Spleen (tissue), 11 donors: ENCODE results near the gene RFXANK. TPM values are rescaled to one million over a fixed set of nuclear protein-coding genes. Genes with fewer than 3 reads are reported as not detected.

ENCODE experiments used
- DNase-seq: peaks from one replicate; pipeline ENCODE4 v3.0.0-alpha.2; 2020
- H3K27ac ChIP-seq, 8 donors: fragments of 200-600 bp; sonication (generic) in 7 of 8; 1 replicate in 4 of 8; 2 replicates in 4 of 8; pipeline versions ENCODE4 v1.5.0 to v1.8.0; 2016 to 2021; ENCODE audit warnings: inconsistent platforms in 4 of 8, mild to moderate bottlenecking in 4 of 8, moderate library complexity in 1 of 8
- H3K27me3 ChIP-seq, 7 donors: fragments of 200-600 bp; sonication (generic) in 6 of 7; replicated peaks in 1 of 7; 1 replicate in 4 of 7; 2 replicates in 3 of 7; pipeline versions ENCODE4 v1.5.0 to v1.8.0; 2016 to 2021; ENCODE audit warnings: inconsistent platforms in 3 of 7, mild to moderate bottlenecking in 1 of 7
- H3K36me3 ChIP-seq, 6 donors: fragments of 200-600 bp; sonication (generic) in 5 of 6; 1 replicate in 4 of 6; 2 replicates in 2 of 6; pipeline versions ENCODE4 v1.5.0 to v1.8.0; 2016 to 2021; ENCODE audit warnings: inconsistent platforms in 2 of 6
- H3K4me1 ChIP-seq, 6 donors: fragments of 200-600 bp; sonication (generic) in 5 of 6; 1 replicate in 3 of 6; 2 replicates in 3 of 6; pipeline versions ENCODE4 v1.5.0 to v1.8.0; 2016 to 2021; ENCODE audit warnings: inconsistent platforms in 3 of 6
- H3K4me3 ChIP-seq, 8 donors: fragments of 200-600 bp; sonication (generic) in 7 of 8; 1 replicate in 4 of 8; 2 replicates in 4 of 8; pipeline versions ENCODE4 v1.5.0 to v1.8.0; 2016 to 2021; ENCODE audit warnings: inconsistent platforms in 4 of 8, mild to moderate bottlenecking in 4 of 8, moderate library complexity in 2 of 8
- H3K9me3 ChIP-seq, 8 donors: fragments of 200-600 bp; sonication (generic) in 7 of 8; 1 replicate in 4 of 8; 2 replicates in 4 of 8; pipeline versions ENCODE4 v1.5.0 to v1.8.0; 2016 to 2021; ENCODE audit warnings: inconsistent platforms in 4 of 8
- CTCF ChIP-seq, 11 experiments: fragments of 200-600 bp in 7 of 11; fragments of 450-650 bp in 4 of 11; sonication (generic) in 4 of 11; IDR thresholded peaks in 8 of 11; conservative IDR thresholded peaks in 3 of 11; 1 replicate in 7 of 11; 2 replicates in 4 of 11; pipeline versions ENCODE4 v1.4.0 to v1.8.0; 2016 to 2021; ENCODE audit warnings: antibody characterized with exemption in 11 of 11, inconsistent platforms in 4 of 11, mild to moderate bottlenecking in 1 of 11
- POLR2A ChIP-seq, 3 donors: fragments of 450-650 bp; IDR thresholded peaks; one replicate each; pipeline ENCODE4 v1.5.1; 2017; ENCODE audit warnings: antibody characterized with exemption in 3 of 3, mild to moderate bottlenecking in 1 of 3
- POLR2AphosphoS5 ChIP-seq, 3 donors: sonication (generic); formaldehyde crosslinking; IDR thresholded peaks; one replicate each; pipeline ENCODE4 v1.5.1; 2017; ENCODE audit warnings: antibody characterized with exemption in 3 of 3
- WGBS, 5 donors: extraction: QIAGEN DNeasy Blood & Tissue Kit in 3 of 5; methylation state at CpG; one replicate each; pipeline versions ENCODE4 v1.1.5 to v1.1.7; 2013 to 2018; 5-methylcytosine and 5-hydroxymethylcytosine counted together
- intact Hi-C: fragments of 100-400 bp; cut with DNase I; formaldehyde crosslinking; loops from one replicate; pipeline ENCODE4 v1.15.0; 2023; ENCODE audit warnings: low total_unique reads
- polyA plus RNA-seq, 3 donors: library from polyadenylated mRNA; stranded (reverse); fragments of 200-250 nt; gene quantifications; one replicate each; pipeline ENCODE4 v1.2.1, GENCODE V29; 2013
- total RNA-seq, 7 donors: library from RNA; depleted of rRNA in 3 of 7; stranded (reverse); fragments of >200 nt in 3 of 7; fragmentation: NEBNext Ultra II Directional in 4 of 7; extraction: Animal tissue kit (Norgen Biotek cat#: 25700) in 4 of 7; gene quantifications; one replicate each; pipeline versions ENCODE4 v1.1.0 to v1.2.1, GENCODE V29; 2016 to 2021
- donor health status: healthy with polysubstance abuse.
- donor health status: DM: no; HTN: no; CAD: no; lungs with moderate emphysema.
- donor health status: DM: no; HTN: no; CAD: no.
- donor health status: Bipolar disorder and iron deficiency.
- donor health status: healthy.
- donor health status: DM: no; HTN: no; CAD: no.
- donor health status: DM: yes; HTN: yes; CAD: no.

RFXANK gene
- total and polyA plus RNA-seq, 10 donors = 47.4 to 139 (median 75.7) TPM

- peaks cover 0 to 20% (median 0%) of the 10 kb centered on the region in 6 donors for H3K36me3 ChIP-seq
- peaks cover 0 to 36% (median 13%) of the 10 kb centered on the region in 6 donors for H3K4me1 ChIP-seq
- H3K4me3 ChIP-seq = no peak overlapping the region
- H3K27me3 ChIP-seq = no peaks in the 10 kb centered on the region
- H3K27ac ChIP-seq = no peak overlapping the region
- no peaks in the 10 kb centered on the region for H3K9me3 ChIP-seq
- no peak for DNase-seq
- no peak for TF ChIP-seq CTCF (IDR thresholded peaks at IDR 0.05 in 8 of 11, conservative IDR thresholded peaks at IDR 0.05 in 3 of 11)
- no peak for TF ChIP-seq POLR2AphosphoS5 (IDR thresholded peaks at IDR 0.05)
- TF ChIP-seq POLR2A (IDR thresholded peaks at IDR 0.05) = no peak
- intact Hi-C loops = no loop called here
- 90 to 95% (median 92%) methylated on average over 7 of the region's 7 CpGs for WGBS, 5 donors
Measured at GRCh38 chr19:19162495-19162894, 29.6 kb upstream of the RFXANK start.

- H3K27me3 ChIP-seq = peaks cover 0 to 13% (median 0%) of the 10 kb centered on the region in 7 donors
- no peak for DNase-seq
- WGBS, 5 donors = 91 to 100% (median 93%) methylated on average over 1 of the region's 1 CpG
- TF ChIP-seq CTCF (IDR thresholded peaks at IDR 0.05 in 8 of 11, conservative IDR thresholded peaks at IDR 0.05 in 3 of 11) (no peak), POLR2AphosphoS5 (IDR thresholded peaks at IDR 0.05) (no peak), POLR2A (IDR thresholded peaks at IDR 0.05) (no peak)
- no peak overlapping the region for H3K27ac ChIP-seq
- intact Hi-C loops = no loop called here
- no peaks in the 10 kb centered on the region for H3K9me3 ChIP-seq
- peaks cover 0 to 24% (median 0%) of the 10 kb centered on the region in 6 donors for H3K36me3 ChIP-seq
- peaks cover 0 to 26% (median 15%) of the 10 kb centered on the region in 6 donors for H3K4me1 ChIP-seq
- H3K4me3 ChIP-seq = no peak overlapping the region
Measured at GRCh38 chr19:19165396-19165795, 26.7 kb upstream of the RFXANK start.

- H3K27ac ChIP-seq = no peak overlapping the region
- H3K9me3 ChIP-seq = no peaks in the 10 kb centered on the region
- intact Hi-C loops = no loop called here
- H3K4me3 ChIP-seq = no peak overlapping the region
- peaks cover 0 to 19% (median 0%) of the 10 kb centered on the region in 7 donors for H3K27me3 ChIP-seq
- peaks cover 0 to 37% (median 15%) of the 10 kb centered on the region in 6 donors for H3K4me1 ChIP-seq
- peaks cover 0 to 37% (median 0%) of the 10 kb centered on the region in 6 donors for H3K36me3 ChIP-seq
- TF ChIP-seq POLR2AphosphoS5 (IDR thresholded peaks at IDR 0.05) (no peak), POLR2A (IDR thresholded peaks at IDR 0.05) (no peak), CTCF (IDR thresholded peaks at IDR 0.05 in 8 of 11, conservative IDR thresholded peaks at IDR 0.05 in 3 of 11) (no peak)
- no peak for DNase-seq
- 75 to 88% (median 81%) methylated on average over 3 of the region's 3 CpGs for WGBS, 5 donors
Measured at GRCh38 chr19:19167612-19168011, 24.4 kb upstream of the RFXANK start.

GRCh38 chr19:19169236-19170052, 22.6 kb upstream of the RFXANK start:
- peaks cover 0 to 49% (median 15%) of the 10 kb centered on the region in 6 donors for H3K4me1 ChIP-seq
- H3K27me3 ChIP-seq = peaks cover 0 to 19% (median 0%) of the 10 kb centered on the region in 7 donors
- no peak overlapping the region for H3K27ac ChIP-seq
- H3K4me3 ChIP-seq = peak overlapping the region in 3 of 8 donors; percentile 17 to 62 (median 34)
- DNase-seq = no peak
- H3K36me3 ChIP-seq = peaks cover 0 to 40% (median 0%) of the 10 kb centered on the region in 6 donors
- TF ChIP-seq CTCF (IDR thresholded peaks at IDR 0.05 in 8 of 11, conservative IDR thresholded peaks at IDR 0.05 in 3 of 11) (no peak), POLR2A (IDR thresholded peaks at IDR 0.05) (no peak), POLR2AphosphoS5 (IDR thresholded peaks at IDR 0.05) (no peak)
- no peaks in the 10 kb centered on the region for H3K9me3 ChIP-seq
- intact Hi-C loops = no loop called here
- WGBS, 5 donors = 67 to 86% (median 77%) methylated on average over 9 of the region's 9 CpGs
